Testis (tissue), 2 donors: ENCODE results near the gene NME9.

Experiments
- CTCF ChIP-seq, 3 experiments: fragments of 450-650 bp in 2 of 3; fragments of 200-600 bp in 1 of 3; sonication (generic) in 1 of 3; IDR thresholded peaks; one replicate each; pipeline ENCODE4 v1.5.1; 2016 to 2019; ENCODE audit warnings: antibody characterized with exemption in 3 of 3, mild to moderate bottlenecking in 2 of 3, moderate library complexity in 1 of 3
- POLR2A ChIP-seq: fragments of 450-650 bp; IDR thresholded peaks from one replicate; pipeline ENCODE4 v1.6.1; 2017; ENCODE audit warnings: antibody characterized with exemption, mild to moderate bottlenecking, moderate library complexity

DNA sequence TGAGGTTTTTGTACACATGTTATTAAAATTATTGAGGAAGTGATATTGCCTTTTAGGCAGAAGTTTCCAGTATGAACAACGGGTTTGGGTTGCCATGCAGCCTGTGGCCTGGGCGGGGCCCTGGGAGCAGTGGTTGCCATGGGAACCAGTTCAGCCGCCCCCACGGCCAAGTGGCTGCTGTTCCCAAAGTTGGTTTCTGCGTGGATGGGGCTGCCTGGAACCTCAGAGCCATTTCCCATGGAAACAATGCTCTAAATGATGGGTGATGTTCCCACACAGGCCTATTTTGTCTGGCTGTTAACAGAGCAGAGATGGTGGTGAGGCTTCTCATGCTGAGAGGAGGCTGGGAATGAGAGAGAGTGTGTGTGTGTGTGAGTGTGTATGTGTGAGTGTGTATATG, 38.3 kb upstream of the NME9 start:
- TF ChIP-seq CTCF (IDR thresholded peaks at IDR 0.05) (no peak), POLR2A (no peak)
